Stimulated activated CD4-positive, alpha-beta T cell treated with anti-CD3 and anti-CD28 coated beads, Interleukin-12 subunit alpha, Interleukin-12 subunit beta, amount 100 ng/mL, for 48 hours (primary cell): ENCODE measurements around the gene KCNJ3.
"Not testable (repeated sequence)": the region's sequence is repeated elsewhere in the genome, so short reads cannot be mapped to it uniquely, and the experiment has no call there.

ENCODE experiments used
- DNase-seq, 3 donors: peaks; one replicate each; pipeline ENCODE4 v3.0.0-alpha.2; 2020; ENCODE audit warnings: low read depth in 2 of 3, low spot score in 1 of 3

KCNJ3 gene

GRCh38 chr2:154836632-154837031, 138.1 kb downstream of the KCNJ3 start:
- DNase-seq: no peak

- no peak for DNase-seq
Observed at GRCh38 chr2:154837035-154837434, 138.5 kb downstream of the KCNJ3 start.

GRCh38 chr2:154844513-154844912, 146.0 kb downstream of the KCNJ3 start:
- DNase-seq: no peak

- no peak for DNase-seq
Observed at GRCh38 chr2:154846842-154847241, 148.3 kb downstream of the KCNJ3 start.

- DNase-seq: no peak
Observed at GRCh38 chr2:154849482-154849881, 151.0 kb downstream of the KCNJ3 start.

DNA sequence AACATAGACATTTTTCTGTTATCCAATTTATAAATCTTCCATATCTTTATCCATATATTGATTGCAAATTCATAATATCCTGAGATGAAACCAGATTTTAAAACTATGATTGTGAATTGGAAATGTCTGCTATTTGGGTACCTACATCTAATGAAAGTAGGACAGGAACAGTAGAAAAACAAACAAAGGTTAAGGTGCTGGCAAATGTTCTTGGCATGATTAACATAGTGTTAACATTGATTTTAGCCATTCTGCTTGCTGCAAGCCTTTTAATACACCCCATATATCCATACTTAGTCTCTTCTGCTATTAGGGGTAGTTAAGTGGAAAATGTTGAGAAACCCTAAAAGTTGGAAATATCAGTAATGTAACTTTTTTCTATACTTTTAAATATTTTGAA, 152.0 kb downstream of the KCNJ3 start:
- DNase-seq: no peak

DNA sequence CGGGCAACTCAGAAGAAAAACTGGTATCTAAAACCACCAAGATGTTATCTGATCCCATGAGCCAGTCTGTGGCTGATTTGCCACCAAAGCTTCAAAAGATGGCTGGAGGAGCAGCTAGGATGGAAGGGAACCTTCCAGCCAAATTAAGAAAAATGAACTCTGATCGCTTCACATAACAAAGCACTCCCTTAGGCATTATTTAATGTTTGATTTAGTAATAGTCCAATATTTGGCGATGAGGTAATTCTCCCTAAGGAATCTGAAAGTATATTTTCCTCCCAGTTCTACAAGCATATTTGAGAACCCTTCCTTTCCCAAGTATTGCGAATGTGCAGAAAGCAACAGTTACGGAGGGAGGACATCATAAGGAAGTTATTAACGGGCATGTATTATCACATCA, 156.6 kb downstream of the KCNJ3 start:
- DNase-seq: no peak

DNA sequence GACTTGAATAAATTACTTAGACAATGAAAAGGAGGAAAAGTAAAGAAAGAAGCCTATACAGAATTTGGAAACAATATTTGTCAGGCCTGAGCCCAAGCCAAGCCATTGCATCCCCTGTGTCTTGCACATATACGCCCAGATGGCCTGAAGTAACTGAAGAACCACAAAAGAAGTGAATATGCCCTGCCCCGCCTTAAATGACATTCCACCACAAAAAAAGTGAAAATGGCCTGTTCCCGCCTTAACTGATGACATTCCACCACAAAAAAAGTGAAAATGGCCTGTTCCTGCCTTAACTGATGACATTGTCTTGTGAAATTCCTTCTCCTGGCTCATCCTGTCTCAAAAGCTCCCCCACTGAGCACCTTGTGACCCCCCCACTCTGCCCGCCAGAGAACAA, 168.7 kb downstream of the KCNJ3 start:
- not testable (repeated sequence) for DNase-seq

GRCh38 chr2:154875999-154876398, 177.5 kb downstream of the KCNJ3 start:
- DNase-seq: no peak

- DNase-seq: no peak
Observed at GRCh38 chr2:154882725-154883124, 184.2 kb downstream of the KCNJ3 start.

DNA sequence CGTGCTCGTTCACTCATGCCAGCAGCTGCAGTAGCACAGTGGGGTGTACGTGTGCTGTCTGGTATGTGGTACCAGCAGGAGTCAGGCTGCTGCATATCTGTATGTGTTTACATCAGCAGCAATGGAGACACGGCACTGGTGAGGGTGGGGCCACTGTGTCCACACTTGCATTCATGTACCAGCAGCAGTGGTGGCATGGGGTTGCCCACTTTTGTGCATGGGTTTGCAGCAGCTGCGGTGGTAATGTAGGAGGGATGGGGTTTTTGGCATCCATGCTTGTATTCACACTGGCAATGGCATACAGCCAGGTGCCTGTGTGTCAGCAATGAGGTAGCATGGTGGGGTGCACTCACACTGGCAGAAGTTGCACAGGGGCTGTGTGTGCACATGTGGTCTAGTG, 187.8 kb downstream of the KCNJ3 start:
- DNase-seq: no peak

GRCh38 chr2:154898269-154898668, 199.8 kb downstream of the KCNJ3 start:
- no peak for DNase-seq

- no peak for DNase-seq
Observed at GRCh38 chr2:154901063-154901462, 202.6 kb downstream of the KCNJ3 start.
